HG03442 (cell line): Measurements from ENCODE around the gene TIMD4.

Experiments
- ATAC-seq: cut with Tn5 transposase; IDR thresholded peaks from one replicate; pipeline ENCODE4 v1.9.1; 2021; ENCODE audit warnings: mild to moderate bottlenecking, moderate library complexity; ENCODE audit not compliant: unreplicated experiment

TIMD4 gene

GRCh38 chr5:156922207-156922792 is 40.7 kb downstream of the TIMD4 start:
- ATAC-seq = peak; percentile 39

GRCh38 chr5:156920861-156921431 is 42.1 kb downstream of the TIMD4 start:
- peak; percentile 26 for ATAC-seq

DNA sequence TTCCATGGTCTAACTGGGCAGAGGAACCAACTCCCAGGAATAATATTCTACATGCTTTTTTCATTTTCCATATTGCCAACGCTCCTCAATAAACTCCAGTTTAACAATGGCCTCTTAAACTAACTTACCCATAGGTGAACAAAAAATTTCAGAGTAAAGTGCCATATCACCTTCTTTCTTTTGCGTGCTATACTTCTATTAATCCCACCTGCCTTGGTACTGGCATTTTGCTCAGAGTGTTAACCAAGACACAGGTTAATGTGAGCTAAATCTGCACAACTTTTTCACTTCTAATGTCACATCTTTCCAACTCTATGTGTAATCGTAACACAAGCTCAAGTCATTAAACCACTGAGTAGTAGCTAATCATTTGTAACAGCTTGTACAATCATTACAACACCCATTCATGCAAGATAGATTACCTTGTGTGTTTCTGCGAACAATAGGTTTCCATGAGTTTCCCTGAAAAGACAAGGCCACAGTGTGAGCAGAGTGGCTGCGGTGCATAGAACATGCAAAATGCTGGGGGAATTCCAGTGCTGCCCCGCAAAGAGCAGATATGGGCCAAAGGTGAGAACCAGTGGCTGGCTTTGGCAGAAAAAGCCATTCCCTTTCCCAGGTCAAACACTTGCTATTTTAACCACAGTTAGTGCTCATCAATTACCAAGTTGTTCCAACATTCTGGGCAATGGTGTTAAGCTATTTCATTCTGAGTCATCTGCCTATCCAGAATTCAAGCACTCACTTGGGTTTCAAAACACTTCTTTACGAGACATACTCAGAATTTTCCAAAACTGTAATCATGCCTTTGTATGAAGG is 42.8 kb downstream of the TIMD4 start:
- ATAC-seq = peak; percentile 54

DNA sequence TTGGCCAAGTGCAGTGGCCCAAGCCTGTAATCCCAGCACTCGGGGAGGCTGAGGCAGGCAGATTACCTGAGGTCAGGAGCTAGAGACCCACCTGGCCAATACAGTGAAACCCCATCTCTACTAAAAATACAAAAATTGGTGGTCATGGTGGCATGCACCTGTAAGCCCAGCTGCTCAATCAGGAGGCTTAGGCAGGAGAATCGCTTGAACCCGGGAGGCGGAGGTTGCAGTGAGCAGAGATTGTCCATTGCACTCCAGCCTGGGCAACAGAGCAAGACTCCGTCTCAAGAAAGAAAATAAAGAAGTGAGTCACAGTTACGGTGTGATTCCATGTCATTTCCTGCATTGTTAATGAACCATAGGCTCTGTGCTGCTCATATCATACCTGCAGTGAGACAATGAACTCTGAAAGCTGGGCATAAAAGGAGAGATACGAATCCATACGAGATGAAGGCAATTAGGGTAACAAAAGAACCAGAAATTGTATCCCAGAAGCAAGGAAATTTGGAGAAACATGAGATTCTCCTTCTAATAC is 44.6 kb downstream of the TIMD4 start:
- ATAC-seq = no peak

GRCh38 chr5:156914371-156914737 is 48.7 kb downstream of the TIMD4 start:
- peak; percentile 3 for ATAC-seq

DNA sequence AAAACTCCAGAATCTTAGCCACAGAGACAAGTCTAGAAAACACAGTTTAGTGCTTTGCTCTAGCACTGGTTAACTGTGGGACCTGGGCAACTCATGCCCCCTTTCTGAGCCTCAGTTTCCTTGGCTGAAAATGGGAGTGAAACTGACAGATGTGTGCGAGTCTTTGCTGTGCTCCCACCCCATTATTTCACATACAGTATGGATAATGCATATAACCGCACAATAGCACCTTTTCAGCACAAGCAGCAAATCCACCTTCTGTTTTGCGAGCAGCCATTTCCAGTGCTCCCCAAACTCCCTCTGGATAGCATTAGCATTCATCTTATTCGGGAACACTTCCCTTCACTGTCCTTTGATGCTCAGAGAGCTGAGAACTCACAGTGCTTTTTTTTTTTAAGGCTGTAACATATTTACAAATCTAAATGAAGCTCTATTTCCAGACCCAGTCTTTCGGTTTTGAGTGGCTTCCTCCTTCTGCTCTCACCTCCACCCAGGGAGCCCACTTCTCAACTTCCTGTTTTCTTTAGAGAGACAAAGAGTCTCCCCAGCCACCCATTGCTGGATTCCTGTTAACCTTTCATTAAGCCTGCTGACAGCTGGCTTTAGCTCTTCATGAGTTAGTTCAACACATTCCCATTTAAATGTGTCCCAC is 49.2 kb downstream of the TIMD4 start:
- ATAC-seq = peak; percentile 89

DNA sequence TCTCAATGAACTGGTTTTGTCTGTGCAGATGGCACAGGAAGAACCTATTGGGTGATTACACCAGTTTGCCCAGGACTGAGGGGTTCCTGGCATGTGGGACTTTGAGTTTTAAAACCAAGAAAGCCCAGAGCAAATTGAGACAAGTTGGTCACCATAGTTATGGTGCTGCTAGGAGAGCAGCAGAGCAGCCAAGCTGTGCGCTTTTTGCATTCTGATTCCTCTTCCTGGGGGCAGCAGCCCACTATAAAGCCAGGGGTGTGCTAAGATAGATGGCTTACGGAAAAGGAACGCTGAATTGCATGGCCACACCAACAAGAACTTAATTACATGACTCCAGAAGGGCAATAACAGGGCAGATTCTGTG is 49.7 kb downstream of the TIMD4 start:
- peak; percentile 3 for ATAC-seq

GRCh38 chr5:156912869-156913268 is 50.2 kb downstream of the TIMD4 start:
- ATAC-seq = no peak

DNA sequence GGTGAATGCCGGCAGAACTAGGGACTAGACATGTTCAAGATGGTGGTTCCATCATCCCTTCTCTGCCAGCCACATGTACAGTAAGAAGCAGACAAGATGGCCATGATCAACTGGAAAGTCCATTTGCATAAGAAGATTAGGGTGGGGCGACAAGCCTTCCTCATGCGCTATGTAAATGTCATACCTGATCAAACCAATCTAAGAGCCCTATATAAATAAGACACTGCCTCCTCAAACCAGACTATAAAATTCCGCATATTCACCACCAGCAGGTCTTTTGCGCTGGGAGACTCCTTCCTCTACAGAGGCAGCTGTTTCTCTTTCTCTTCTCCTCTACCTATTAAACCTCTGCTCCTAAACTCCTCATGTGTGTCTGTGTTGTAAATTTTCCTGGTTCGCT is 53.8 kb downstream of the TIMD4 start:
- ATAC-seq = no peak

DNA sequence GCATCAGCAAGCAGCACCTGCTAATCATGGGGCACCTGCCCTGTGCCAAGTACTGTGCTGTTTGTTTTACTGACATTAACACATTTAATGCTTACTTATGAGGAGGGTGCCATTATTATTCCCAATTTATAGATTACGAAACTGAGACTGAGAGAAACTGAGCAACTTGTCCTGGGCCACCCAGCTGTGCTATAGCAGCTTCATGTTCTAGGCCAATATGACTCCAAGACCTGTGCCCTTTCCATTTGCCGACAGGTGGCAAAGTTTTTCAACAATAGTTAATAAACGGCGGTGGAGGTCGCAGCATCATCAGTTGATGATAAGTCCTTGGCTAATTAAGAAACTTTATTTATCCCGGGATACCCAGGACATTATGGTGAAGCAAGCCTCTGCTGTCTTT is 55.4 kb downstream of the TIMD4 start:
- ATAC-seq = no peak

DNA sequence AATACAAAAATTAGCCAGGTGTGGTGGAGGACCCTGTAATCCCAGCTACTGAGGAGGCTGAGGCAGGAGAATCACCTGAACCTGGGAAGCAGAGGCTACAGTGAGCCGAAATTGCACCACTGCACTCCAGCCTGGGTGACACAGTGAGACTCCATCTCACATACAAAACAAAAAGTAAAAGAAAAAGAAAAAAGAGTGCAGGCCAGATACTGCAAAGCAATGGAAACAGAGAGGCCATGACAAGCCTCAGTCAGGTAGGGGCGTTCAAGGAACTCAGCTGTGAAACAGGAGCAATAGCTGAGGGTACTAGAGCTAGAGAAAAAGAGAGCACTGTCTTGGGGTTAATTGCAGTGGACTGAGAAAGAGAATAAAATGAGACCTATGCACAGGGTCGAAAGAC is 56.2 kb downstream of the TIMD4 start:
- no peak for ATAC-seq

DNA sequence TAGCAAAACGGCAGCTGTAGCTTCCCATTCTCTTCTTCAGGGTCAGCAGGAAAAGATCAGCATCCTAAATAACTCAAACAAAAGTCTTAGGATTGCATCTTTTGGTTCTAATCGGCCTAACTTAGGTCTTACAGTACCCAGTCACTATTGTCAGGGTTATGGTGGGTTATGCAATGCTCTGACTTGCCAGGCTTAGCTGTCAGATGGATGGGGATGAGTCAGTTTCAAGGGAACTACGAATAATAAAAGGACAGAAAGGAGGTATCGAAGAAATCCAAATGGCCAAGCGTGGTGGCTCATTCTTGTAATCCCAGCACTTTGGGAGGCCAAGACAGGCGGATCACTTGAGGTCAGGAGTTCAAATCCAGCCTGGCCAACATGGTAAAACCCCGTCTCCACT is 66.5 kb downstream of the TIMD4 start:
- no peak for ATAC-seq

- peak; percentile 52 for ATAC-seq
Measured at GRCh38 chr5:156893517-156893916, 69.5 kb downstream of the TIMD4 start.

- no peak for ATAC-seq
Measured at GRCh38 chr5:156892864-156893263, 70.2 kb downstream of the TIMD4 start.

DNA sequence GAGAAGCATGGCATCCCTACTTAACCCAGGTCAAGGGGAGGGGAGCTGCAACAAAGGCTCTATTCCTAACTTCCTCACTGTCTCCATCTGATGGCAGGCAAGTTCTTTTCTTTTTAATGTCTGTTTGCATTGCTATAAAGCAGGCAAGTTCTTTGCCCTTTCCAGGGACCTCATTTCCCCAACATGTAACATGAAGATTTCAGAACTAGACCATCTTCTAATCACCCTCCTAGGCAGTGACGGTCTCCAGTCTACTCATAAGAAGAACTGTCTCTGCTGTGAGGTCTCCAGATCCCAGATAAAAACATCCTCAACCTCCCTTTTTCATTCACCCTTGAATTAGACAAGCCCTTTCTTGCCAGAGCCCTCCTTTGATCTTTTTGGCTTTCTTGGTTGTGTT is 70.8 kb downstream of the TIMD4 start:
- ATAC-seq = no peak

- no peak for ATAC-seq
Measured at GRCh38 chr5:156888520-156888919, 74.5 kb downstream of the TIMD4 start.

- ATAC-seq = no peak
Measured at GRCh38 chr5:156883316-156883875, 79.6 kb downstream of the TIMD4 start.

- ATAC-seq = peak; percentile 91
Measured at GRCh38 chr5:156879665-156880285, 83.3 kb downstream of the TIMD4 start.

DNA sequence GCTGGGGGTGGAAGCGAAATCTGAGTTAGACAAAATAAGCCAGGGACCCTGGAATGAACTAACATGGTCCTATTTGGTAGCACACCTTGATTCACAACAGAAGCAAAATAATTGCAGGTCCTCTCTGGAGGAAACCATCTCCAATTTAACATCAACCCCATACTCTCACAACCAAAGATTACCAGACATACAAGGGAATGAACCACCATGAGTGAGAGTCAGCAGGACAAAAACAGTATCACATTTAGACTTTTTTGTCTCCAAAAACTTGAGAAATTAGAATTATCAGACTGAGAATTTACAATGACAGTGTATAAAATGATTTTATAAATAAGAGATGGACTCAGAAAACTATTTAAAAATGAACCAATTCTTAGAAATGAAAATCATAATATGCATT is 91.8 kb downstream of the TIMD4 start:
- no peak for ATAC-seq

GRCh38 chr5:156870498-156870839 is 92.6 kb downstream of the TIMD4 start:
- no peak for ATAC-seq
